ENCODE results near the gene CFAP53.
"Not testable (repeated sequence)": the region's sequence is repeated elsewhere in the genome, so short reads cannot be mapped to it uniquely, and the experiment has no call there.

Gene CFAP53

DNA sequence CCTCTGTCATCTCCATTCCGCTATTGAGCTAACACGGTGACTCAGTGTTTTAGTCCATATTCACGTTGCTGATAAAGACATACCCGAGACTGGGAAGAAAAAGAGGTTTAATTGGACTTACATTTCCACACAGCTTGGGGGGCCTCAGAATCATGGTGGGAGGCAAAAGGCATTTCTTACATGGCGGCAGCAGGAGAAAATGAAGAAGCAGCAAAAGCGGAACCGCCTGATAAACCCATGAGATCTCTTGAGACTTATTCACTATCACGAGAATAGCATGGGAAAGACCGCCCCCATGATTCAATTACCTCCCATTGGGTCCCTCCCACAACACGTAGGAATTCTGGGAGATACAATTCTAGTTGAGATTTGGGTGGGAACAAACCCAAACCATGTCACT is 43.8 kb upstream of the CFAP53 start:
- H3K27ac ChIP-seq, result no peak overlapping the region
- no peak for TF ChIP-seq ZFX (IDR thresholded peaks at IDR 0.05; ENCODE audit: borderline replicate concordance)
- TF ChIP-seq, protein P1, sequence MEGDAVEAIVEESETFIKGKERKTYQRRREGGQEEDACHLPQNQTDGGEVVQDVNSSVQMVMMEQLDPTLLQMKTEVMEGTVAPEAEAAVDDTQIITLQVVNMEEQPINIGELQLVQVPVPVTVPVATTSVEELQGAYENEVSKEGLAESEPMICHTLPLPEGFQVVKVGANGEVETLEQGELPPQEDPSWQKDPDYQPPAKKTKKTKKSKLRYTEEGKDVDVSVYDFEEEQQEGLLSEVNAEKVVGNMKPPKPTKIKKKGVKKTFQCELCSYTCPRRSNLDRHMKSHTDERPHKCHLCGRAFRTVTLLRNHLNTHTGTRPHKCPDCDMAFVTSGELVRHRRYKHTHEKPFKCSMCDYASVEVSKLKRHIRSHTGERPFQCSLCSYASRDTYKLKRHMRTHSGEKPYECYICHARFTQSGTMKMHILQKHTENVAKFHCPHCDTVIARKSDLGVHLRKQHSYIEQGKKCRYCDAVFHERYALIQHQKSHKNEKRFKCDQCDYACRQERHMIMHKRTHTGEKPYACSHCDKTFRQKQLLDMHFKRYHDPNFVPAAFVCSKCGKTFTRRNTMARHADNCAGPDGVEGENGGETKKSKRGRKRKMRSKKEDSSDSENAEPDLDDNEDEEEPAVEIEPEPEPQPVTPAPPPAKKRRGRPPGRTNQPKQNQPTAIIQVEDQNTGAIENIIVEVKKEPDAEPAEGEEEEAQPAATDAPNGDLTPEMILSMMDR (IDR thresholded peaks at IDR 0.05), result no peak

DNA sequence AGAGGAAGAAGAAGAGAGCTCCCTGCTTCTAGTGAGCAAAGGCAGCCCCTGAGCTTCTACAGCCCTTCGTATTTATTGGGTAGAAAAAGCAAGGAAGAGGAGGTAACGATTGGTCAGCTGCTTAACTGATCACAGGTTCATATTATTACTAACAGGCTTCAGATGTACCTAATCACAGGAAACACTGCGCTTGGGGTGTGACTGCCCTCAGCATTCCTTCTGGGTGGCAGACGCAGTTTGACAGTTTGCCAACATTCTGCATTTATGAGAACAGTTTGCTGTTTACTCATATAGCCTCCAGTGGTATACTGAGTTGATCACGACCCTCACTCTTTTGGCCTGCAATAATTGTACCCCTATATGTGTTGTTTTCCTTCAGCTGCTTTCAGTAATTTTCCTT is 42.6 kb upstream of the CFAP53 start:
- H3K27ac ChIP-seq, result not testable (repeated sequence)

DNA sequence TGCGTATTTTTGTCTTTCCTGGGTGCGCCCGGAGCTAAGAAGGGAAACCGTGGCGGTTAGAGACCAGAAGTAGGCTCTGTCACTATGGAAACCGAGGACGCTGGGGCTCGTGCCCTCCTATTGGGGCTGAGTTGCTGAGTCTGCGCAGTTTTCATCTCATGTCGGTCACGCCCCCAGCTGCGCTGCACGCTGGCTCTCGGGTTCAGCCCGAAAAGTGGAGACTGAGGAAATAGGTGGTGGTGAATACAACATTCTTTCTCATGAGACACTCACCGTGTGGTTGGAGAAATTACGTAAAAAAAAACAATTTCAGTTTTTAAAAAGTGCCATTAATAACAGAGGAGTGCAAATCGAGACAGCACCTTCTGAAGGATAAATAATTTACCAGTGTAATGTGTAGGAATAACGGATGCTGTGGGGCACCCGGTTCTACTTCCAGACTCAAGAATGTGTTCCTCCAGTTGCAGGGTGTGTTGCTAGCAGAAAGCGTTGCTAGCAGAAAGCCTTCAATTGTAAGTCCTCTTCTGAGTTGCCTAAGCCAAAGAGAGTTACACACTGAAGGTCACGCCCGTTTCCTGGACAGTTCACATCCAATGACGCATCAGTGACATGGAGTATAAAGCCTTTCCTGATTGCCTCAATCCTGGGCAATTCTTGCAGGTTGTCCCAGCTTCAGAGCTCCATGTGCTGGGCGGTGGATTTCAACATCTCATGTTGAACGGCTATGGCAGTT is 41.6 kb upstream of the CFAP53 start:
- no peak for TF ChIP-seq ZFX (IDR thresholded peaks at IDR 0.05; ENCODE audit: borderline replicate concordance)
- TF ChIP-seq, protein P1 (IDR thresholded peaks at IDR 0.05), result no peak
- H3K27ac ChIP-seq, result peak overlapping the region; percentile 35; the same call in 1 of the 2 replicates

DNA sequence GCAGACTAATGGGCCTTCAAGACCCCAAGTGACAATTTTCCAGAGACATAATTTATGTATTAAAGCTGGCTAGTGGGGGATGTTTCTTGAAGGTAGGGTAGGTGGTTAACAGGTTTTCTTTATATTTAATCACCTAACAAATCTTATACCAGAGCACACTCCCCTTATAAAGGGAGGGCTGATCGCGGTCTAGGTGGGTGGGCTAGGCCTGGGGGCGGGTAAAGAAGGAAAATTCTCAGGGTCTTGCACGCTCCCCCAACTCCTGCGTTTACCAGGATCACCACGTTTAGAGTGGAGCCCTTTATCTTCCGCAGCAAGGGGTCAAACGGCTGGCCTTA is 41.1 kb upstream of the CFAP53 start:
- TF ChIP-seq, protein P1 (IDR thresholded peaks at IDR 0.05), result no peak
- no peak for TF ChIP-seq ZFX (IDR thresholded peaks at IDR 0.05; ENCODE audit: borderline replicate concordance)
- H3K27ac ChIP-seq, result no peak overlapping the region

DNA sequence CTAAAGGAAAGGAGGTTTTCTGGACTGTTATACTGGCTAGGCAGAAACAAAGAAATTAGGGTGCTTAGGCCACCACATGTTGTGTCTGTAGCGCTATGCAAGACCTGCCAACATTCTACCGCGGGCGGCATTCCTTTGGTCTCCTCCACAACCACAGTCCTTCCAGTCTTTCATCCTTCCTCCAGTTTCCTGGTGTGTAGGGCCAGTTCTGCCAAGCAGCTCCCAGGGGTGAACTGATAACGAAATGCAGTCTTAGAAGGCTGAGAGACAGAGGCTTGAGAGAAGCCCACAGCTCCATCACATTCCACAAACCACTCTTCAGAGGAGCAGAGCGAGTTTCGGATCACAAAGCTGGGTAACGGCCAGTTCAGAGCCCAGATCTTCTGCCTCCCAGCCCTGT is 40.6 kb upstream of the CFAP53 start:
- no peak overlapping the region for H3K27ac ChIP-seq

DNA sequence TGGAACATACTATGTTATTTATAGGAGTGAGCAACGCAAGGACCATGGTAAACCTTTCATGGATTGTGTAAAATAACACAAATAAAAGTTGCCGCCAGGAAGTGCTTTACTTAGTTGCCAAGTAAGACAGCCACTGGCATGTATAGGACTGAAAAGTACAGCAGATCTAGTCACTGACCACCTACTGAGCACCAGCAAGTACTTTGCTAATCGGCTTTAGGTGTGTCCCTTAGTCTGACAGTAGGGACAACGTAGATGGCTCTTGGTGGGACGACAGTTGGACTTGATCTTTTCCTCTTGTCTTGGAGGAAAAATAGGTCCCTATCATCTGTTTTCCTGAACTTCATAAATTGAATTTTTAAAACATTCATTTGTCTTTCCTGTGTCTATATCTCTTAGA is 34.8 kb upstream of the CFAP53 start:
- no peak overlapping the region for H3K27ac ChIP-seq
- TF ChIP-seq ZFX (IDR thresholded peaks at IDR 0.05; ENCODE audit: borderline replicate concordance), result no peak
- TF ChIP-seq, protein P1 (IDR thresholded peaks at IDR 0.05), result no peak

More for the DNA sequence above, 40.6 kb upstream of the CFAP53 start:
- TF ChIP-seq, protein P1 (IDR thresholded peaks at IDR 0.05), result no peak
- no peak for TF ChIP-seq ZFX (IDR thresholded peaks at IDR 0.05; ENCODE audit: borderline replicate concordance)

DNA sequence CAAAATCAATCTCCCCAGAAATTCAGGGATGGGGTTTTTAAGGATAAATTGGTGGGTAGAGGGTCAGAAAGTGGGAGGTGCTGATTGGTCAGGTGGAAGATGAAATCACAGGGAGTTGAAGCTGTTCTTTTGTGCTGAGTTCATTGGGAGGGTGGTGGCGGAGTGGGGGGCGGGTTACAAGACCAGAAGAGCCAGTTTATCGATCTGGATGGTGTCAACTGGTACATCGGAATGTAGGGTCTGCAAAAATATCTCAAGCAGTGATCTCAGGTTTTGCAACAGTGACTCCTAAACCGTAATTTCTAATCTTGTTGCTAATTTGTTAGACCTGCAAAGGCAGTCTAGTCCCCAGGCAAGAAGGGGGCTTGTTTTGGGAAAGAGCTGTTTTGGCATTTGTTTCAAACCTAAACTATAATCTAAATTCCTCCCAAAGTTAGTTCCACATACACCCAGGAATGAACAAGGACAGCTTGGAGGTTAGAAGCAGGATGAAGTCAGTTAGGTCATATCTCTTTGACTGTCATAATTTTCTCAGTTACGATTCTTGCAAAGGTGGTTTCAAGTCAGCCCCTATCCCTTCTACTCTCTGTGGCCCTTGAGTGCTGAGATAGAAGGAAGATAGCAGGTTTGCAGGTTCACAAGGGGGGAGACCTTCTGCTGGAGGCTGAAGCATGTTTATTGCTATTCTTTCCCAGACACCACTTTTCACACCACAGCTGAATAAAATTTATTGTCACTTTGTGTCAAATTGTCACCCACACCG is 33.5 kb upstream of the CFAP53 start:
- TF ChIP-seq, protein P1 (IDR thresholded peaks at IDR 0.05), result no peak
- no peak for TF ChIP-seq ZFX (IDR thresholded peaks at IDR 0.05; ENCODE audit: borderline replicate concordance)

More for the DNA sequence above, 33.5 kb upstream of the CFAP53 start:
- no peak overlapping the region for H3K27ac ChIP-seq
